Skeletal muscle cell (primary cell): ENCODE results near the gene PLD1.
"Not testable (repeated sequence)": the region's sequence is repeated elsewhere in the genome, so short reads cannot be mapped to it uniquely, and the experiment has no call there.

ENCODE experiments used
- DNase-seq: peaks from one replicate; pipeline ENCODE4 v3.0.0-alpha.2; 2010; ENCODE audit warnings: low read depth
- H3K4me3 ChIP-seq: 2 replicates; pipeline ENCODE4 v1.5.1; 2011; ENCODE audit warnings: low read depth, mild to moderate bottlenecking, control low read depth, low read length, moderate library complexity

The PLD1 gene, protein sequence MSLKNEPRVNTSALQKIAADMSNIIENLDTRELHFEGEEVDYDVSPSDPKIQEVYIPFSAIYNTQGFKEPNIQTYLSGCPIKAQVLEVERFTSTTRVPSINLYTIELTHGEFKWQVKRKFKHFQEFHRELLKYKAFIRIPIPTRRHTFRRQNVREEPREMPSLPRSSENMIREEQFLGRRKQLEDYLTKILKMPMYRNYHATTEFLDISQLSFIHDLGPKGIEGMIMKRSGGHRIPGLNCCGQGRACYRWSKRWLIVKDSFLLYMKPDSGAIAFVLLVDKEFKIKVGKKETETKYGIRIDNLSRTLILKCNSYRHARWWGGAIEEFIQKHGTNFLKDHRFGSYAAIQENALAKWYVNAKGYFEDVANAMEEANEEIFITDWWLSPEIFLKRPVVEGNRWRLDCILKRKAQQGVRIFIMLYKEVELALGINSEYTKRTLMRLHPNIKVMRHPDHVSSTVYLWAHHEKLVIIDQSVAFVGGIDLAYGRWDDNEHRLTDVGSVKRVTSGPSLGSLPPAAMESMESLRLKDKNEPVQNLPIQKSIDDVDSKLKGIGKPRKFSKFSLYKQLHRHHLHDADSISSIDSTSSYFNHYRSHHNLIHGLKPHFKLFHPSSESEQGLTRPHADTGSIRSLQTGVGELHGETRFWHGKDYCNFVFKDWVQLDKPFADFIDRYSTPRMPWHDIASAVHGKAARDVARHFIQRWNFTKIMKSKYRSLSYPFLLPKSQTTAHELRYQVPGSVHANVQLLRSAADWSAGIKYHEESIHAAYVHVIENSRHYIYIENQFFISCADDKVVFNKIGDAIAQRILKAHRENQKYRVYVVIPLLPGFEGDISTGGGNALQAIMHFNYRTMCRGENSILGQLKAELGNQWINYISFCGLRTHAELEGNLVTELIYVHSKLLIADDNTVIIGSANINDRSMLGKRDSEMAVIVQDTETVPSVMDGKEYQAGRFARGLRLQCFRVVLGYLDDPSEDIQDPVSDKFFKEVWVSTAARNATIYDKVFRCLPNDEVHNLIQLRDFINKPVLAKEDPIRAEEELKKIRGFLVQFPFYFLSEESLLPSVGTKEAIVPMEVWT

GRCh38 chr3:171809861-171810628 lies at the start of gene PLD1:
Gene PLD1, minus strand, starts transcription at chr3:171810483. Its CDS starts 72,432 bp downstream, at chr3:171738051.
- peak within 1 kb of the TSS; percentile 63 for H3K4me3 ChIP-seq
- DNase-seq, result peak; percentile 93

GRCh38 chr3:171858770-171859169 lies 48.5 kb upstream of the PLD1 start:
- H3K4me3 ChIP-seq, DNase-seq: not testable (repeated sequence)

GRCh38 chr3:171854649-171855305 lies 44.5 kb upstream of the PLD1 start:
- no peak for DNase-seq
- H3K4me3 ChIP-seq, result no peak overlapping the region

DNA sequence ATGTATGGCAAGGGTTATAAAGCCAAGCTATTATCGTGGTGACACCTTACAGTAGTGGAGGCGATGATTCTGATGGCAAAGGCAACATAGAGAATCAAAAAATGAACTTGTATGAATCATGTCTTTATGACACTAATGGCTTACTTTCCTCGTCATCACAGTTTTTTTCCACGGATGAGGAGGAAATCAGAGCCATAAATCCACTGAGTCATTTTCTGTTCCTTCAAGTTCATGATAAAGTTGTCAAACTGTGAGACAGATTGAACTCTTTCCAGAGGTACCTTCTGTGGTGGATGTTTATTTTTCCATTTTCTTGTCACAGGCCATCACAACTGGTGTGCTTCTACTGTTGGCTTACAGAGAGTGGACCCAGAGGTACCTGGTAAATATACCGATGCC lies 41.4 kb upstream of the PLD1 start:
- no peak for DNase-seq
- no peak overlapping the region for H3K4me3 ChIP-seq

GRCh38 chr3:171850960-171851659 lies 40.8 kb upstream of the PLD1 start:
- no peak overlapping the region for H3K4me3 ChIP-seq
- DNase-seq, result no peak

DNA sequence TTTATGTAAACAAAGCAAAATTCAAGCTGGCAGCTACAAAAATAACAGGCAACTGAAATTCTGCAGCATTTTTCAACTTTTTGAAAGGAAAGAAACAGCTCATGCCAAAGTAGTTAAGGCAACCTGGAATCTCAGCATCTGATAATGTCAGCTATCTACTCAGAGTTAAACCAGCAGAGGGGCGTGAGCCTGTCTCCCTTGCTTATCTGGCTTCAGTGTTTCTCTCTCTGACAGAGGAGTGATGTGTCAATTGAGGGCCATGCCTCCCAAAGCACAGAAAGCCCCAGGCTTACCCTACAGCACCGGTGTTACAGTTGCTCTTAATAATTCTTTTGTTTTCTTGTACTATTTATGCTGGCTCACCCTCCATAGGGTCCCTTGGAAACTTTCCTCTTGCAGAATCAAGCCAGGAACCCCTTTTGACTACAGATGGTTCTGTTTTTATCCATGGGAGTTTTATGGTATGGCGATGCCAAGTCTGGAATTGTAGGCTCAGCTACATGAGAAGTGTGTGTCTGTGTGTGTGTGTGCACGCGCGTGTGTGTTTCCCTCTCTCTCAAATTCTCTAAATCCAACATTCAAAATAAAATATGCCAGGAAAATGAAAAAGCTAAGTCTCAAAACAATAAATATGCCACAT lies 40.2 kb upstream of the PLD1 start:
- DNase-seq, result no peak
- H3K4me3 ChIP-seq, result no peak overlapping the region

DNA sequence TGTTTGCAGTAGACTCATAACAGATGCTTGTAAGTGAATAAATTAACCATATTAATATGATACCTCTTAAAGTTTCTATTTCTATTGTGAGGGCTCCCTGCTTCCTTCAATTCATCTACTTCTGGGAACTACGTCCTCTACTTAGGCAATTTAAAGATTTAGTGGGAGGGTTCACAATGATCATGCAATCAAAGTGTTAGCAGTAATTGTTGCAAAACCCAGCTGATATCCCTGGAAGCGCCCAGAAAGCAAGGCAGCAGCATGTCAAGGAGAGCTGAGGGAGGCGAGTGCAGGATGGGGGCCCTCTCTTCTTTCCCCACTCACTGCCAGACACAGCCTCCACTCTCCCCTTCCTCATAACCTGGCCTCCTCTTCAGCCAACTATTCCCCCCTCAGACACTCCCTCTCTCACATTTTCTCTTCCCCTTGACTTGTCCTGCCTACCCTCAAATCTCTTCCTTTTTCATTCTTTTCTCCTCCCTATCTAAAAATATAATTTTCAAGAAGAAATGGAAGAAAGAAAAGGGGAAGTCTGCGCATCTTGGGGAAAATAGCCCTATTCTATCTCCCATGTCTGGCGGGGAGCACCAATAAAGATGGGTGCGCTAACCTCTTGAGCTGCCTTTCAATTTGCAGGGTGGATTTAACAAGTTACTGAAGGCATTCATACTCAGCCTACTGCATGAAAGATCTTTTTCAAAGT lies 39.5 kb upstream of the PLD1 start:
- no peak for DNase-seq
- H3K4me3 ChIP-seq, result no peak overlapping the region

DNA sequence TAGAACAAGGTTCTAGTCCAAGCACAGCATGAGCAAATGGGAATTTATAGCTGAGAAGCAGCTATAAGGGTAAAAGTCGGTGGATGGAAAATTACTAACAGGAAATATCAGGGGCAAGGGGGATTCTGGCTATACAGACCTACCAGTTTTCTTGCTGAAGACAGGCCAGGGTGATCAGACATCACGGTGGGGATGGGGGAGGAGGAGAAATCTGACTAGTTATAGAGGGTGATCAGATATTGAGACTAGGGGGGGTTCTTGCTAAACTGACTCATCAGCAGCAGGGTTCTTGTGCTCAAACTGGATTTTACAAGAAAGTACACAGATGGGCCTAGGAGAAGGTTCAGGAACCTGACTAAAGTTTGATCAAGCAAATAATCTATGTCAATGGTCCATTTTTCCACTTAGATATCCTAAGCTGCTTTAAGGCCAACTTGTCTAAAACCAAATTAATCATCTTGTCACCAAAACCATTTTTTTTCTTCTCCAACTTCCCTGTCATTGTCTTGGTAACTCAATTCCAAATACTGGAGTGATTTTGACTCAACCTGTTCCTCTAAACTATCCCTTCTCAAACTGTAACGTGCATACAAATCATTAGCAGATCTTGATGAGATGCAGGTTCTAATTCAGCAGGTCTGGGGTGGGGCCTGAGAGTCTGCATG lies 37.4 kb upstream of the PLD1 start:
- H3K4me3 ChIP-seq, result no peak overlapping the region
- DNase-seq, result no peak

GRCh38 chr3:171847133-171847532 lies 36.9 kb upstream of the PLD1 start:
- DNase-seq, result no peak
- no peak overlapping the region for H3K4me3 ChIP-seq

GRCh38 chr3:171846597-171846996 lies 36.3 kb upstream of the PLD1 start:
- no peak overlapping the region for H3K4me3 ChIP-seq
- DNase-seq, result peak; percentile 60

DNA sequence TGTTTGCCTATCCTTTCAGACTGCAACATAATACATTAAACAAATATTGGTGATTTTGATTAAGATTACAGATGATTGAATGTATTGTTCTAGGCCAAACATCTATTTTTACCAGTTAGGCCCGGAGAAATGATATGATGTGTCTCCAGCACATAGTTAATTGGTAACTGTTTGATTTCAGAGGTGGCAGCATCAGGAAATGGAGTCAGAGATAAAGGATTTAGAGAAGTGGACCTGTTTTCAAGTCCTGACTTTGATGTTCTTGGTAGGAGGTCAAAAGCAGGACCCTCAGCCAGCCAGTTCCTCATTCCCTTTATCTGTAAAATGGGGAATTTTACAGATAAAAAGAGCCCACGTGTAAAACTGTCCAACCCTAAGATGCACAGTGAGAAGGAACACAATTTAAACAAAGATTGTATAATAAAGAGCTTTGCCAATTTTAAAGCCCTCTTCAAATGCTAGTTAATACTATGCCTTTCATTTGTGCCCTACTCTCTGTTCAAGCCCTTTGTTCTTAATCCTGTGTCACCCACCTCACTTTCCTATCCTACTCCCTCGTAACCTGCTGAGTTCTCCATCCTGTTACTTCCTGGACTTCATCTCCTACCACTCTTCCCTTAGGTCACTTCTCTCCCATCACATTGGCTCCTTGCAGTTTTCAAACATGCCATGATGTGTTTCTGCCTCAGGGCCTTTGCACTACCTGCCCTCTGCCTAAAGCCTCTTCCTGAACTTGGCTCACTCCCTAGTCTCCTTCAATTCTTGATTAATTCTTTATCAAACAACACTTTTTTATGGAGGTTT lies 35.4 kb upstream of the PLD1 start:
- no peak overlapping the region for H3K4me3 ChIP-seq
- DNase-seq, result no peak

GRCh38 chr3:171844873-171845272 lies 34.6 kb upstream of the PLD1 start:
- no peak for DNase-seq
- no peak overlapping the region for H3K4me3 ChIP-seq

- DNase-seq, result no peak
- H3K4me3 ChIP-seq, result no peak within 1 kb of the TSS
Observed at GRCh38 chr3:171842864-171843518, 32.7 kb upstream of the PLD1 start, which contains the start of gene TMEM212. Gene TMEM212, plus strand, starts transcription at chr3:171843349. Its CDS starts 35 bp downstream, at chr3:171843384.

DNA sequence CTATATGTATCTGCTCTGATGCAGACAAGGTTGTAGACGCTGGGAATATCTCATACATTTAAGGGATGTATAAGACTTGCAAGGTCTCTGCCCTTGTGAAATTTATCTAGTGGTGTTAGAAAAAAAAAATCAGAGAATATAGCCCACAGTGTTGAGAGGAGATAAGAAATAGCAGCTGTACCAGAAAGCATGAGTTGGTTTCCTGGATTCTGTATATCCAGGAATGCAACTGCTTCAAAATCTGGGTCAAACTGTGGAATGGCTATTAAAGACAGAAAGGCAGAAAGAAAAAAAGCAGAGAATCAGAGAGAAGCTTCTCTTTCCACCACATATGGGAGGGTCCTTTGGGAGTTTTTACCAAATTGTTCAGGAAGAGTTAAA lies 31.3 kb upstream of the PLD1 start:
- H3K4me3 ChIP-seq, result no peak overlapping the region
- no peak for DNase-seq

DNA sequence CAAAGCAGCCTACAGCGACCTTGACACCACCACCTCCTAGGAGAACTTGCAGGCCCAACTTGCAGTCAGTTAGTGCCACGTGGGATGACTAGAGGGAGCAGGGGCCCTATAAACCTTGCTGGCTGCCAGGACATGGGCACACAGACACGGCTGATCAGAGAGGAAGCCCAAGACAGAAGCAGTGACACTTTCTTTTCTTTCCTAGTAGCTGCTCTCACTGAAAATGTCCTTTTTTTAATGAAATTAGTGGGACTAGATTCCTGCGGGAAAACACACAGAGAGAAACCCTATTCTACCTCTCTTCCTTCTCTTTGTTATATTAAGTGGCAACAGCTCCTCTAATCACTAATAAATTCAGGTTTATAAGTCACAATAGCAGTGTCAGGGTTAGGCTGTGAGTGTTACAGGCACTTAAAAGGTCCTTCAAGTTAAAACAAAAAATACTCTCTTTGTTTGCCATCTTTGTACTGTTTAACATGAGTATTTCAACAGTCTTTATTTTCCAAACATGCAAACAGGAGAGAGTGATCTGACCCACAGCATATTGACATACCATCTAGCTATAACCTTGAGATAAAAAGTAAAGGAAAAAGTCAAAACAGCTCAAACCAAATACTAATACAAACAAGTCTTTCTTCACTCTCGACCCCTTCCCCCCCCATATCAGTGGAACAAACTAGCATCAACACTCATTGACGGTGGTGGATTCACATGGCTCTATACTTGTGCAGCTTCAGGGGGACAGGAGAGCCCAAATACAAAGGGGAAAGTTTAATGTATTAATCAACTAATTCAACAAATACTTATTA lies 30.7 kb upstream of the PLD1 start:
- H3K4me3 ChIP-seq, result no peak overlapping the region
- DNase-seq, result no peak
